ENCODE results near the gene KCNN1.

- TF ChIP-seq SIX5 (IDR thresholded peaks at IDR 0.05; ENCODE audit: borderline replicate concordance in 1 of 2, insufficient read depth in 1 of 2, low read depth in 1 of 2, low read length in 2 of 2) (no peak), ZNF318 (IDR thresholded peaks at IDR 0.05; ENCODE audit: borderline replicate concordance in 1 of 2, low read depth in 1 of 2) (no peak), CTCF (IDR thresholded peaks at IDR 0.05 in 2 of 3, conservative IDR thresholded peaks at IDR 0.05 in 1 of 3; ENCODE audit: insufficient read depth in 2 of 3, low read depth in 1 of 3, low read length in 3 of 3) (no peak), ETS1 (conservative IDR thresholded peaks at IDR 0.05; ENCODE audit: control insufficient read depth, low read depth, low read length) (no peak), SIN3A (IDR thresholded peaks at IDR 0.05; ENCODE audit: borderline replicate concordance in 2 of 2, control insufficient read depth in 1 of 2, low read depth in 2 of 2, low read length in 2 of 2) (no peak), POLR2AphosphoS5 (IDR thresholded peaks at IDR 0.05; ENCODE audit: control insufficient read depth, insufficient read depth, low read depth, low read length) (no peak), JUN (IDR thresholded peaks at IDR 0.05; ENCODE audit: borderline replicate concordance, low read depth, low read length) (no peak), JUN (CRISPR knock-in tag; IDR thresholded peaks at IDR 0.05; ENCODE audit: borderline replicate concordance) (no peak)
Observed at GRCh38 chr19:17967257-17968051, 547 bp downstream of the KCNN1 start.

Data from K562 (cell line).